Colonic mucosa (tissue), 4 donors: ENCODE data around the gene SMIM45.

Source experiments
- DNase-seq: peaks from one replicate; pipeline ENCODE4 v3.0.0-alpha.2; 2020
- H3K27ac ChIP-seq: fragments of 200-600 bp; one replicate; pipeline ENCODE4 v1.8.0; 2021
- H3K27me3 ChIP-seq: fragments of 200-600 bp; one replicate; pipeline ENCODE4 v1.8.0; 2021
- H3K36me3 ChIP-seq: fragments of 200-600 bp; one replicate; pipeline ENCODE4 v1.8.0; 2021
- H3K4me1 ChIP-seq: fragments of 200-600 bp; one replicate; pipeline ENCODE4 v1.8.0; 2021; ENCODE audit warnings: mild to moderate bottlenecking
- H3K4me3 ChIP-seq: fragments of 200-600 bp; one replicate; pipeline ENCODE4 v1.8.0; 2021
- H3K9ac ChIP-seq, 2 donors: one replicate each; pipeline ENCODE4 v1.7.0; 2013; ENCODE audit warnings: control low read depth in 2 of 2, low read depth in 2 of 2, low read length in 2 of 2
- H3K9me3 ChIP-seq: fragments of 200-600 bp; one replicate; pipeline ENCODE4 v1.8.0; 2021
- intact Hi-C: fragments of 100-400 bp; cut with DNase I; formaldehyde crosslinking; loops from one replicate; pipeline ENCODE4 v1.14.1; 2022
- TF ChIP-seq, protein P1 (sequence below): fragments of 200-600 bp; IDR thresholded peaks from one replicate; pipeline ENCODE4 v1.8.0; 2022; ENCODE audit warnings: antibody characterized with exemption, mild to moderate bottlenecking
- donor health status: healthy.
- donor health status: DM: no; HTN: no; CAD: no.
- donor health status: DM: no; HTN: no; CAD: no.

The SMIM45 gene

DNA sequence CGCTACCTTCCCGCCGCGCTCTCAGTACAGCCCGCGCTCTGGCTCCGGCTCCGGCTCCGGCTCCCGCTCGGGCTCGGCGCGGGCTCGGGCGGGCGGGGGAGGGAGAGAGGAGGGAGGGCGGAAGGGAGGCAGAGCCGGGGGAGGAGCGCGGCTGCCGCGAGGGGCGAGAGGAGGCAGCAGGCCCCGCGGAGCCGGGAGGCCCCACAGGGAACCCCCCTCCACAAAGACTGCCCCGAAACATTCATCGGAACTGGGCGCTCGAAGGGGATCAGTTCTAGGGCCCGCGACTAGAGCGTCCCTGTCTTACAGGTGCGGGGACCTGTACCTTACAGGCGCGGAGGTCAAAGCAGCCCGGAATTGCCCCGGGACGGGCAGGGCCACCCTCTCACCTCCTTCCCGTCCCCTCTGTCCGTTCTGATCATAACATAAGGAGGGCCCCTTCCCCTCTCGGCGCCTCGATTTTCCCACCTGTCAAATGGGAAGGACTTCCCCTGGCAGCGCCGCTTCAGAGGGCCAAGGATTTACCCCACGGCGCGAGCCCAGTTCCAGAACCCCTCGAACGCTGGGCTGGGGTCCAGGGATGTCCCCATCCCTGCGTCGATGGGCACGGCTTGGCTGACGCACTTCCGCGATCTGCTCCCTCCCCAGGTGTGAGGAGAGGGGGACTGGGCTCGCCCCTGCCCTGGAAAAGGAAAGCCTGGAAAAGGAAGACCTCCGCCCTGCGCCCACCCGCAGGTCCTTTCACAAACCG lies 36.7 kb upstream of the SMIM45 start, which contains the start of gene SHISA8:
Gene SHISA8, minus strand, starts transcription at position 40 of the 751 bp plus-strand sequence. CDS start 407 bp downstream, outside the sequence.
- Histone ChIP-seq H3K27me3 (peaks cover 67% of the 10 kb centered on the region), H3K4me3 (peak within 1 kb of the TSS; percentile 34), H3K36me3 (no peaks in the 10 kb centered on the region), H3K9me3 (no peaks in the 10 kb centered on the region), H3K9ac (peak within 1 kb of the TSS in 1 of 2 donors; percentile 36), H3K27ac (no peak within 1 kb of the TSS), H3K4me1 (peaks cover 9% of the 10 kb centered on the region)
- DNase-seq: peak; percentile 58
- TF ChIP-seq, protein P1, sequence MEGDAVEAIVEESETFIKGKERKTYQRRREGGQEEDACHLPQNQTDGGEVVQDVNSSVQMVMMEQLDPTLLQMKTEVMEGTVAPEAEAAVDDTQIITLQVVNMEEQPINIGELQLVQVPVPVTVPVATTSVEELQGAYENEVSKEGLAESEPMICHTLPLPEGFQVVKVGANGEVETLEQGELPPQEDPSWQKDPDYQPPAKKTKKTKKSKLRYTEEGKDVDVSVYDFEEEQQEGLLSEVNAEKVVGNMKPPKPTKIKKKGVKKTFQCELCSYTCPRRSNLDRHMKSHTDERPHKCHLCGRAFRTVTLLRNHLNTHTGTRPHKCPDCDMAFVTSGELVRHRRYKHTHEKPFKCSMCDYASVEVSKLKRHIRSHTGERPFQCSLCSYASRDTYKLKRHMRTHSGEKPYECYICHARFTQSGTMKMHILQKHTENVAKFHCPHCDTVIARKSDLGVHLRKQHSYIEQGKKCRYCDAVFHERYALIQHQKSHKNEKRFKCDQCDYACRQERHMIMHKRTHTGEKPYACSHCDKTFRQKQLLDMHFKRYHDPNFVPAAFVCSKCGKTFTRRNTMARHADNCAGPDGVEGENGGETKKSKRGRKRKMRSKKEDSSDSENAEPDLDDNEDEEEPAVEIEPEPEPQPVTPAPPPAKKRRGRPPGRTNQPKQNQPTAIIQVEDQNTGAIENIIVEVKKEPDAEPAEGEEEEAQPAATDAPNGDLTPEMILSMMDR: no peak
- intact Hi-C loops: no loop called here

DNA sequence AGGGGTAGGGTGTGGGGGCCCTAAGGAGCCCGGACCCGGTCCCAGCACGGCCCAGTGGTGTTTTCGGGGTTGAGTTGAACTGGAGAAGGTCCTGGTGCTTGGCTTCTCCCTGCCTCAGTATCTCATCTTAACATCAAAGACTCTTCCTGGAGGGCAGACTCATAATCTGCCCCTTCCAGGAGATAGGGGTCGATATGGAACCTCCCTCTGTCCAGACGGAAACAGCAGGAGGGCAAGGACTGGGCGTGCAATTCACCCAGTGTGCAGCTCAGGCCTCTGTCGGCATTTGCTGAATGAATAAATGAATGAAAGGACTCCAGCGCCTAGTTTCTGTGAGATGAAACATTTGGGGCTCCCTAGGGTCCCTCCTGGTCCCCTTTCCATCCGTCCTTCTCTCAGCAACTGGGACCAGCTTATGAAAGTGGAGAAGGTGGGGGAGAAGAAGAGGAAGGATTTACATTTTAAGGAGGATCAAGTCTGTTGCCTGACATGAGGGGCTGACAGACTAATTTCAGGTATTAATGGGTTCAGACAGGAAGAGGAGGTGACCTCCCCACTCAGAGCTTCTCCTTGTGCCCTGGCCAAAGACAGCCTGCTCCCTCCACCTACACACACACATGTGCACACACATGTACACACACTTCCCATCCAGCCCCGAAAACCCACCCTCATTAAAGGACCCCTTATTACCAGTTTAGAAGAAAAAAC lies 36.0 kb upstream of the SMIM45 start:
- H3K9ac ChIP-seq: no peak overlapping the region
- no peak for DNase-seq
- peaks cover 60% of the 10 kb centered on the region for H3K27me3 ChIP-seq
- H3K27ac ChIP-seq: no peak overlapping the region
- TF ChIP-seq, protein P1: no peak
- intact Hi-C loops: no loop called here
- no peaks in the 10 kb centered on the region for H3K9me3 ChIP-seq
- H3K36me3 ChIP-seq: no peaks in the 10 kb centered on the region
- H3K4me1 ChIP-seq: peaks cover 3% of the 10 kb centered on the region
- H3K4me3 ChIP-seq: no peak overlapping the region

DNA sequence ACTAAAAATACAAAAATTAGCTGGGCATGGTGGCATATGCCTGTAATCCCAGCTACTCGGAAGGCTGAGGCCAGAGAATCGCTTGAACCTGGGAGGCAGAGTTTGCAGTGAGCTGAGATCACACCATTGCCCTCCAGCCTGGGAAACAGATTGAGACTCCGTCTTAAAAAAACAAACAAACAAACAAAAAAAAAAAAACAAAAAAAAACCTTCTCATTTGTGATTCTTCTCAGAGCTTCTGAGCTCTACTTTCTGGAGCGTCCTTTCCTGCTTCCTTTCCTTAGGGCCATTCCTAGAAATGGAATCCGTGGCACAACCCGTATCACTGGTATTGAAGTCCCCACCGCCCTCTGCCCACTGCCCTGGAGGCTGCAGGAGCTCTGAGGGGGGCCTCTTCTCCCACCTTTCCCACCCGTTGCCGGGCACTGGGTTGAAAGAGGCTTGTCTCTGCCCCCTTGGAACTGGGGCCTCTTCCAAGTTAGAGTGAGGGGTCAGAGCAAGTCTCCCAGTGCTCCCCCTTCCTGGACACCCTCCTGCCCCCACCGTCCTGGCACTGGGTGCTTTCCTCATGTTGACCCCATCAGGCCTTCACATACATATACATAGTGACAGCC lies 35.1 kb upstream of the SMIM45 start:
- intact Hi-C loops: no loop called here
- Histone ChIP-seq H3K9ac (no peak overlapping the region), H3K36me3 (no peaks in the 10 kb centered on the region), H3K4me1 (no peaks in the 10 kb centered on the region), H3K27ac (no peak overlapping the region), H3K27me3 (peaks cover 51% of the 10 kb centered on the region), H3K4me3 (no peak overlapping the region), H3K9me3 (no peaks in the 10 kb centered on the region)
- TF ChIP-seq, protein P1: no peak
- no peak for DNase-seq

DNA sequence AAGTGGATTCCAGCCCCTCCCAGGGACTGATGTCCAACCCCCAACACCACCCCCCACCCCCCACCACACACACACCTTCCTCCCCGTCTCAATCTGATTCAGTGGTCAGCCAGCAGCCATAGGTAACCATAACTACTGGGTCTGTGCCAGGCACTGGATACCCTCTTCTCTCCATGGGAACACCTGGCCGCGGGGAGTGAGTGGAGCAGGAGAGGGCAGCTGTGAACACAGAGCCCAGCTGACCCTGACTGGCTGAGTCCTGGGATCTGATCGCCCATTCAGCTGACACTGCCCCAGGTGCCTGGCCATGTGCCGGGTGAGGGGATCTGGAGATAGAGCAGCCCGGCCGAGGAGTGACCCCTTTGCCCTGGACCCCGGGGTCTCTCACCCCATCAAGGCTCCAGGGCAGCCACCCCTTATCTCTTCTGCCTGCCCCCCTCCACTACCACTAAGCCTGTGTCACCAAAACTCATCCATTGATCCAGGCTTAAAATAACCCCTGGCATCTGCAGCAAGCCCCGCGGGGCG lies 34.5 kb upstream of the SMIM45 start:
- Histone ChIP-seq H3K27ac (no peak overlapping the region), H3K4me1 (no peaks in the 10 kb centered on the region), H3K4me3 (no peak overlapping the region), H3K27me3 (peaks cover 45% of the 10 kb centered on the region), H3K36me3 (no peaks in the 10 kb centered on the region), H3K9me3 (no peaks in the 10 kb centered on the region), H3K9ac (no peak overlapping the region)
- TF ChIP-seq, protein P1: no peak
- intact Hi-C loops: no loop called here
- no peak for DNase-seq
